Measurements from ENCODE around the gene LMO2.
"Not testable (repeated sequence)": the region's sequence is repeated elsewhere in the genome, so short reads cannot be mapped to it uniquely, and the experiment has no call there.

LMO2 gene

GRCh38 chr11:33860926-33861325, 30.9 kb downstream of the LMO2 start:
- DNase-seq: no peak

DNA sequence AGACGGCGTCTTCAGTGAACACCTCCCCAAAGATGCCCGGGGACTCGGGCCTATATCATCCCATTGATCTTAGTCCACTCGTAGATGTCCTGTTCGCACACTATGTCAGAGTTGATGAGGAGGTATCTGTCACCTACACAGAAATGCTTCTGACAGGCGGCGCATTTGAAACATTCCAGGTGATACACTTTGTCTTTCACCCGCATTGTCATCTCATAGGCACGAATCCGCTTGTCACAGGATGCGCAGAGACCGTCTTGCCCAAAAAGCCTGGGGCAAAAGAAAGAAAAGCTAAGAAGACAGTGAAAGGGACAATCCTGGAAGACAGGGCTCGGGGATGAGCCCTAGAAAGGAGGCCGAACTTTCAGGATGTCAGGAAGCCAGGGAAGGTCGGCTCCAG, 32.6 kb downstream of the LMO2 start:
- DNase-seq: no peak

DNA sequence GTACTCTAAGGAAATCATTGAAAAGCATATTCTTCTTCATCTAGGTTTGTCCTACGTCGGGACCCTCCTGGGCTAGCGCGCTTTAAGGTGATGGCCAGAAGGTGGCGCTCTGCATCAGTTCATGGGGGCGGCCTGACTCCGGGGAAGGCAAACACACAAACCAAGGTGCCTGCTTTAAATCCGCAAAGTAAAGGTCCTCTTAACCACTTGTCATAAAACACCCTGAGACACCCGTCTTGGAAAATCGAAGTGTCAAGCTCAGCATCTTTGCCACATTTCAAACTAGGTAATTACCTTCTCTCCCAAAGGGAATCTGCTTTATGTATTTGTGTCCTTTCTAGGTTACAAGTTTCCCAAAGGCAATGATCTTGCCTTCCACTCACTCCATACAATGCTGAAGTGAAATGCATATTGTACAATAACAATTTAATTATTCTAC, 33.9 kb downstream of the LMO2 start:
- DNase-seq: peak; percentile 65

GRCh38 chr11:33855500-33855899, 36.4 kb downstream of the LMO2 start:
- DNase-seq: no peak

- DNase-seq: no peak
Observed at GRCh38 chr11:33848717-33849390, 43.0 kb downstream of the LMO2 start.

DNA sequence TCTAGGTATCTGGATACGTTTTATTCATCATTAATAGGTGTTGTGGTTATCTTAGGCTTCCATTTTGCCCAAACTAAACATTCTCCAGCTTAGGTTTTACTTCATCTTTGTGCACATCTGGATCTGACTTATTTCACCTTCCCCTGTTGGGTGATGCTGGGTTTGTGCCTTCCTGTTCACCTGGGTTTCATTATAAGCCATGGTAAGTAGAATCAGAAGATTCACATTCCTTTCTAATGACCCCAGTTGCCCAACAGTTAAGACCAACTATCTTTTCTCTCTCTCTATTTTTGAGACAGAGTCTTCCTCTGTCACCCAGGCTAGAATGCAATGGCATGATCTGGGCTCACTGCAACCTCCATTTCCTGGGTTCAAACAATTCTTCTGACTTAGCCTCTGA, 44.6 kb downstream of the LMO2 start:
- DNase-seq: no peak

DNA sequence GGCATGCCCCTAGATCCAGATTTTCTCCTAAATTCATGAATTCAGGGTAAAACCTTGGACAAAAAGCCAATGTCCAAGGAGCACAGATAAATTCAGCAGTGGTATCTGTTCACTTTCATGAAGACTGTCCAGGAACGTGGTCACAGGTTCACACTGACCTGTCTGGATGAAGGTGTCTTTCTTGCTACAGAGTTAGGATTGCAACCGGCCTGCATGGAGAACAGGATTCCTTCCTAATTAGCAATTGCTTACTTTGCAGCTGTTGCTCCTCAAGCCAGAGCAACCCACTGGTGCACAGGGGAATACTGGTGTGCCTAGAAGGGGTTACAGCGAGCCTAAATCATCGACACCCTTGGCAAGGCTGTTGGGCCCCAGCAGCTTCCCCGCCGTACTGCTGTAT, 47.6 kb downstream of the LMO2 start:
- no peak for DNase-seq

DNA sequence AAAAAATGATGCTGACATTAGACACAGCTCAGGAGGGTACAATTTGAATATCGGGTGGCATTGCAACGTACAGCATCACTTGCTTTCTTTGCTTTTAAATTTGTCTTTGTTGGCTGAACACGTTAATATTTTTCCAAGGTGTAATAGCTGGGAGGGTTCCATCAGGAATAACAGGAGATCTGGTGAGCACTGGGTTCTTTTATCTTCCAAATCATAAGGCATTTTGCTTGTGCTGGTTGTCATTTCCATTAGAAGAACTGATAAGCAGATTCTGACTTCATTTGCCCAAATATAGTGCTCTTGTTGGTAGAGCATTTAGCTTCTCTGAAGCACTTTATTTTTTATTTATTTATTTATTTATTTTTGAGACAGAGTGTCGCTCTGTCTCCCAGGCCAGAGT, 48.9 kb downstream of the LMO2 start:
- DNase-seq: no peak

DNA sequence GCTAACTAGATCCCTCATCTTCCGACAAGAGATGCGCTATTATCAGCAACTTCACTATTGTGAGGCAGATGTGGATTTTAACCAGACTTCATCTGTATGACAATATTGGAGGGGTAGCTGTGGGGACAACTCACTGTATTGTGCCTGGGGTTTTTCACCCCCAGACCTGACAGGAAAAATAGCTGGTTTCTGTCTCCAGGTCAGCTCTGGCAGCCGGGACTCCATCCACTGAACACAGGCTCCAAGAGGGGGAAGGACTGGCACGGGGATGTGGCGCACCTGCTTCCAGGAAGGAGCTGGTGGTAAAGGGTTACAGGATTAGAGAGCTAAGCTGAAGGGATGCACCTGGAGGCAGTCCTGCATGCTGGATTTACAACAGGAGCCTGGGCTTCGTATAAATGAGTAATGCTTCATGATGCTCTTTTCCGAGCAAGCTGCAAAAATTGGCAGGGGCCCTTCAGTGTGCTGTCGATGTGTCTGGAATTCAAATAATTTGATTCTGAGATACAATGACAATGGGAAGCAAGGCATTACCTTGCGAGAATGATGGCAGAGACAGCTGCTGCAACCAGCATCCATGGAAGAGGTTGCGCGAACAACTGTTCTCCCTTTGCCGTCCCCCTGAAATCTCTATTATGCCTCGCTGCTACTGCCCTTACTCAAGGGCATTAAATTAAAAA, 49.5 kb downstream of the LMO2 start:
- no peak for DNase-seq

GRCh38 chr11:33838234-33838633, 53.6 kb downstream of the LMO2 start:
- DNase-seq: not testable (repeated sequence)

DNA sequence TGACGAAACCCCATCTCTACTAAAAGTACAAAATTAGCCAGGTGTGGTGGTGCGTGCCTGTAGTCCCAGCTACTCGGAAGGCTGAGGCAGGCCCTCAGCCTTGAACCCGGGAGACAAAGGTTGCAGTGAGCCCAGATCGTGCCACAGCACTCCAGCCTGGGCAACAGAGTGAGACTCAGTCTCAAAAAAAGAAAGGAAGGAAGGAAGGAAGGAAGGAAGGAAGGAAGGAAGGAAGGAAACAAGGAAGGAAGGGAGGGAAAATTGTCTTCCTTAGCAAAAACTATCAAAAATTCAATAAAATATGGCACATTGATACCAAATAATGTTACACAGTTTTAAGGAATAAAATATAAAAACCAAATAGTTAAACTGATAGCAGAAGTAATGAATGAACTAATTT, 54.5 kb downstream of the LMO2 start:
- not testable (repeated sequence) for DNase-seq

DNA sequence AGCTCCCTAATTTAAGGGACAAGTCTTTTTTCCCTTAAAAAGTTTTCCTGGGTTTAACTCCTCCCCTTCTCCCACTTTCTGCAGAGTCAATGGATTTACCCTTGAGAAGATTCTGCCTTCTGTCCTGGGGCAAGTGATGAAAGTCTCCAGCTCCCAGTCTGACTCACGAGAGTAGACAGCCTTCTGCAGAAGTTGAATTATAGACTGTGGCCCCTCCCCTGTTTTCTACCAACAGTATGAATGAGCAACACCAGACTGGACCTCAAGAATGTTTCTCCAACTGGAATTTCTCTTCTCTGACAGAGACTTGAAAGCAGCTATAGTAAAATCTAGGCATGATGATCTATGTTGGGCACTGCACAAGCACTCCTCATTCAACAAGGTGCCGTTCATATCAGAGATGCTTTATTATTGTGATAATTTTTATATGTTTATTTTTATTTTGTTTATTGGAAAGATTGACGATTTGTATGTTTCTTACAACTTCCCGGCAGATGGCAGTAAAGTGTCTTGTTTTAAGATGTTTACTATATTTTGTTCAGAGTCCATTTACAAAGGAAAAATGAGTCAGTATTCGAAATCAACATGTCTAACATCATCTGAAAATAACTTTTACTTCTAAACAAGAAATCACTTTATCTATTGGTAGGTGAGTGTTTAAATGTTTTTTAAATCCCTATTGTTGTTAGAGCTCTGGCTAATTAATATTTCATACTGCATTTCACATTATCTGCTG, 56.6 kb downstream of the LMO2 start:
- peak; percentile 17 for DNase-seq

DNA sequence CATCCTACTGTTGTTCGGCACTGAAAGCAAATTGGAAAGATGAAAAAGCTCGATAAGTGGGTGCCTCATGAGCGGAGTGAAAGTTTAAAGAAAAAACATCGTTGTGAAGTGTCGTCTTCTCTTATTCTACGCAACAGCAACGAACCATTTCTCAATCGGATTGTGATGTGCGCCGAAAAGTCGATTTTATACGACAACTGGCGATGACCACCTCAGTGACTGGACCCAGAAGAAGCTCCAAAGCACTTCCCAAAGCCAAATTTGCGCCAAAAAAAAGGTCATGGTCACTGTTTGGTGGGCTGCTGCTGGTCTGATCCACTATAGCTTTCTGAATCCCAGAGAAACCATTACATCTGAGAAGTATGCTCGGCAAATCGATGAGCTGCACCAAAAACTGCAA, 59.2 kb downstream of the LMO2 start:
- DNase-seq: no peak

DNA sequence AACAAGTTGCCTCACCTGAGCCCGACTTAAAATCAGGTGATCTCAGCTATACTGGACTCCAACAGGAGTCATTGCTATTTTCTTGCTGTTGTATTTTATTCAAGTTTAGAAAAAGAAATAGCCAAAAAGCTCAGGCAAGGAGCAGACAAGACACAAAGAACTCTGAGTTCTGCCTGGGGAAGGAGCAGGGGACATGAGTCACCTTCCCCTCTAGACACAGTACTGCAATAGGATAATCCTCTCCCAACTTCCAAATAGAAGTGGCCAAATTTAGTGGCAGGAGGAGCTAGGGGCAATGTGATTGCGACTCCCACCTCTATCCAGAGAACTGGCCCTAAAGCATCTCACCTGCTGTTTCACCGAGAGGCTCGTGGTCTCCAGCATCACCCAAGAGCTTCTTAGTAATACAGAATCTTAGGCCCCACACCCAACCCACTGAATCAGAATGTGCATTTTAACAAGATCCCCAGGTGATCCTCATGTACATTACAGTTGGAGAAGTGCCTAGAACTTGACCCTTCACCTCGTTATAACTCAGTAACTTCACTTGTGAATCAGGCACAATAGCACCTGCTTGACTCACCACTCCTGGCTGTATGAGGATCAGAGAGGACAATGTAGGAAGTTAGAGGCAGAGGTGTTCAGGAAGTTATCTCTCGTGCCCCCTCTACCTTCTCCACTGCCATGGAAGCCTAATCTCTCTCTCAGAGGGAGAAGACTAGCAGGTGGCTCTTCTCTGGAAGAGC, 60.8 kb downstream of the LMO2 start:
- no peak for DNase-seq

DNA sequence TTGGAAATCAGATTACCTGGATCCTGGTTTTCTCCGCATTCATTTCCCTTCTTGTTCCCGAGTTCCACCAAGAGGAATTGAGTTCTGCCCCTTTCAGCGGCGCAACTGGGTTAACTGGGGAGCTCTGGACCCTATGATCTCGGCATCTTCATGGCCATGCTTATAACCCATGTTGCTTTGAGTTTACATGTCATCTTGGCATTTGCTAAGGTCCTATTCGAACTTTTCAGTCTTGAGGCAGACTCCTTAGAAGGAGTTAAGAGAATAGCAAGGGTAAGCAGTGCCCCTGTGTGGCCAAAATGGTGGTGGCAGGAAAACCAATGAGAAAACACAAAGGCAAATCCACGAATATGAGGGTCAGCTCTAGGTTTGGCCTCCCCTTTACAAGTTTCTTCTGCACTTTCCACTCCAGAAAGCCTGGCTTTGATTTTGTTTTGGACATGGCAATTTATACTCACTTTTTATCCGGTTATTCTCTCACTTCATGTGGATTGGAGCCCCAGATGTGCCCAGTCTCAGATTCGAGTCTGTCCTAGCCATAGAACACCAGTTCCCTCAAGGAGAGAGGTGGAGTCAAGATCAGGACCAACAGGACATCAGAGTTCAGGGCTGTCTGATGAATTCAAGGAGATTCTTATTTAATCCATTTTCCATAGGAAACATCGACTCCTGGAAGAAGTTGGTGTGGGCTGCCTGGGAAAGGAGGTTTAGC, 62.3 kb downstream of the LMO2 start:
- DNase-seq: peak; percentile 61

DNA sequence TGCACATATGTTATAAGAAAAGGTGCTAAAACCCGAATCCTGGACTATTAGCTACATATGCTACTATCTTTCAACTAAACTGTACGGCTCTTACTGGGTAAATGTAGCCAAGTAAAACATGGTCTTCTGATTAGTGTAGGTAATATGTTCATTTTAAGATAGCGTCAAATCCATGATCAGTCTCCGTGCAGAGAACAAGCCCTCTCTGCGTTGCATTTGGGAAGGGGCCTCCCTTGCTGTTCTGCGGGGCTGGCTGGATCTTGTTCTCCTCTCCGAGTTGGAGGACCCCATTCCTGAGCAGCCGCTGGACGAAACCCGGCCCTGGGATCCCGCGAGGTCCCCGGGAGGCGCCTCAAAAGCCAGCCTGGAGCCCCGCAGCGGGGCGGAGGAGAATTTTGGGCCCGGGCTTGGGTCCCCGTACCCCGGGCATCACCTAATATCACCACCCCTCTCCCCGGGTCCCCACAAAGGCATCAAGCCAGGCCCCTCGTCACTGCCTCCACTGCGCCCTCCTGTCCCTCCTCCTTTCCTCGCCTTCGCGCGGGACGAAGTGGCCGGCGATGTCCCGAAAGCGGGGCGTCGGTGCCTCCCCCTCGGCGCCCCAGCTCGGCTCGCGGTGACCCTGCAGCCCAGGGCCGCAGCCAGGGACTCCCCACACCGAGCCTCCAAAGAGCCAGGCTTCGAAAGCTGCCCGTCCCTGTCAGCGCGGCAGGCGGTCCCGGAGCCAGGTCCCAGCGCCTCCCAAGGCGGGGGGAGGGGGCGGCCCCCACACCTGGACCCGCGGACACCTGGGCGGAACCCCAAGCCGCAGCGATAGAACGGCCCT, 63.1 kb downstream of the LMO2 start:
- DNase-seq: no peak

DNA sequence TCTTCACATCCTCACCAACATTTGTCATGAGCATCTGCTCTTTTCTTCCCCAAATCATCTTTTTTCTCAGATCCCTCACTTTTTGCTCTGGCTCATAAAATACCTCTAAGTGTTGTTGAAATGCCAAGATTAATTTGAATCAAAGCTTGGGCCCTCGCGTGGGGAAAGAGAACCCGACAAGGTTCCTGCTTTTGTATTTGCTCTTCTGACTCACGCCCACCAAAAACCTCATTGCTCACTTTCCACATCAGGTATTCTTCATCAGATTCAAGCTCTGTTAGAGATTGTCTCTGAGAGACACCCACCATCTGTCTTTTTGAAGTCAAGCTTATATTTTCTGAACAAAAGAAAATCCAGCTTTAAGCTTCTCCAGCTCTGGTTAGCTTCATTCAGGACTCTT, 64.7 kb downstream of the LMO2 start:
- DNase-seq: no peak

GRCh38 chr11:33825854-33826560, 65.9 kb downstream of the LMO2 start:
- DNase-seq: no peak

GRCh38 chr11:33822981-33823380, 68.9 kb downstream of the LMO2 start:
- DNase-seq: not testable (repeated sequence)

- DNase-seq: no peak
Observed at GRCh38 chr11:33819278-33820035, 72.4 kb downstream of the LMO2 start.

Measured in RPMI8226 (cell line).